NB4 (cell line): Measurements from ENCODE around the gene TEAD1.

ENCODE experiments used
- CTCF ChIP-seq: IDR thresholded peaks from one replicate; pipeline ENCODE4 v1.5.1; 2012; ENCODE audit warnings: low read depth, low read length
- MYC ChIP-seq: IDR thresholded peaks from 2 replicates; pipeline ENCODE4 v1.6.1; 2011; ENCODE audit warnings: low read depth, low read length
- POLR2A ChIP-seq: IDR thresholded peaks from 2 replicates; pipeline ENCODE4 v1.6.1; 2011; ENCODE audit warnings: mild to moderate bottlenecking; ENCODE audit not compliant: insufficient read length; ENCODE audit errors: extremely low read depth
- TF ChIP-seq, protein P1 (sequence below): IDR thresholded peaks from 2 replicates; pipeline ENCODE4 v1.6.1; 2011; ENCODE audit warnings: low read depth, low read length

- TF ChIP-seq CTCF: no peak
- no peak for TF ChIP-seq POLR2A
- TF ChIP-seq, protein P1, sequence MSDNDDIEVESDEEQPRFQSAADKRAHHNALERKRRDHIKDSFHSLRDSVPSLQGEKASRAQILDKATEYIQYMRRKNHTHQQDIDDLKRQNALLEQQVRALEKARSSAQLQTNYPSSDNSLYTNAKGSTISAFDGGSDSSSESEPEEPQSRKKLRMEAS: no peak
- no peak for TF ChIP-seq MYC
Measured at GRCh38 chr11:12938590-12939247, 264.5 kb downstream of the TEAD1 start.
